IMR-90 (cell line): Measurements from ENCODE around the gene SLC25A22. TPM values are rescaled to one million over a fixed set of nuclear protein-coding genes. Genes with fewer than 3 reads are reported as not detected.

Experiments used
- ATAC-seq: fragments of 200-7000 bp; cut with Tn5 transposase; 2 replicates; pipeline ENCODE4 v1.9.1; 2020; ENCODE audit warnings: low read depth, mild to moderate bottlenecking, moderate library complexity
- BruUV-seq: library from RNA; stranded (reverse); fragments of 400-500 nt; replicated peaks from 2 replicates; lab custom pipeline; 2021; lab: Mats Ljungman, UMichigan
- CTCF ChIA-PET: fragments of 300-600 bp; formaldehyde crosslinking; extraction: SDS; loops from one replicate; lab custom pipeline; 2021; ENCODE audit warnings: antibody characterized with exemption; lab: Yijun Ruan, JAX
- POLR2A ChIA-PET: fragments of 300-600 bp; sonication (Branson Sonifier 250); formaldehyde crosslinking; loops from one replicate; lab custom pipeline; 2022; ENCODE audit warnings: antibody characterized with exemption; ENCODE audit not compliant: unreplicated experiment; lab: Charles Lee
- DNase-seq: peaks from one replicate; pipeline ENCODE4 v3.0.0; 2013
- H2AFZ ChIP-seq: replicated peaks from 2 replicates; pipeline ENCODE3; 2013; ENCODE audit warnings: low read length, mild to moderate bottlenecking; ENCODE audit not compliant: poor library complexity
- H2AK5ac ChIP-seq: 2 replicates; pipeline ENCODE4 v1.6.1; 2013; ENCODE audit warnings: low read depth, low read length, inconsistent platforms
- H2AK9ac ChIP-seq: replicated peaks from 2 replicates; pipeline ENCODE3; 2013; ENCODE audit warnings: mild to moderate bottlenecking, low read depth, low read length, moderate library complexity; ENCODE audit not compliant: poor library complexity
- H2BK120ac ChIP-seq: 2 replicates; pipeline ENCODE4 v1.6.1; 2013; ENCODE audit warnings: low read depth, low read length, inconsistent platforms
- H2BK15ac ChIP-seq: 3 replicates; pipeline ENCODE4 v1.6.1; 2013; ENCODE audit warnings: low read depth, low read length, inconsistent platforms
- H2BK20ac ChIP-seq: 2 replicates; pipeline ENCODE4 v1.6.1; 2013; ENCODE audit warnings: low read depth, mild to moderate bottlenecking, inconsistent platforms, low read length, moderate library complexity
- H2BK5ac ChIP-seq: 2 replicates; pipeline ENCODE4 v1.6.1; 2013; ENCODE audit warnings: mild to moderate bottlenecking, low read depth, low read length, inconsistent platforms; ENCODE audit not compliant: poor library complexity, severe bottlenecking
- H3K14ac ChIP-seq: replicated peaks from 2 replicates; pipeline ENCODE4 v1.6.1; 2013; ENCODE audit warnings: low read depth, low read length, inconsistent platforms
- H3K18ac ChIP-seq: 2 replicates; pipeline ENCODE4 v1.6.1; 2013; ENCODE audit warnings: low read depth, low read length, control low read depth
- H3K23ac ChIP-seq: 2 replicates; pipeline ENCODE4 v1.6.1; 2013; ENCODE audit warnings: low read depth, low read length, inconsistent platforms
- H3K27ac ChIP-seq: 2 replicates; pipeline ENCODE4 v1.5.1; 2013; ENCODE audit warnings: mild to moderate bottlenecking, control low read depth, low read length; ENCODE audit not compliant: insufficient read depth
- H3K27me3 ChIP-seq: 2 replicates; pipeline ENCODE4 v1.6.1; 2013; ENCODE audit warnings: low read length; ENCODE audit not compliant: control insufficient read depth, insufficient read depth
- H3K36me3 ChIP-seq: 2 replicates; pipeline ENCODE4 v1.6.1; 2013; ENCODE audit warnings: low read length, mixed read lengths; ENCODE audit not compliant: control insufficient read depth, insufficient read depth
- H3K4ac ChIP-seq: 2 replicates; pipeline ENCODE4 v1.6.1; 2013; ENCODE audit warnings: low read depth, low read length, inconsistent platforms
- H3K4me1 ChIP-seq: 2 replicates; pipeline ENCODE4 v1.6.1; 2013; ENCODE audit warnings: low read length, mixed read lengths; ENCODE audit not compliant: control insufficient read depth, insufficient read depth
- H3K4me2 ChIP-seq: 2 replicates; pipeline ENCODE4 v1.6.1; 2013; ENCODE audit warnings: low read depth, mild to moderate bottlenecking, control low read depth, low read length, moderate library complexity
- H3K4me3 ChIP-seq: 2 replicates; pipeline ENCODE4 v1.5.1; 2013; ENCODE audit warnings: low read depth, mild to moderate bottlenecking, control low read depth, low read length, moderate library complexity; ENCODE audit not compliant: insufficient read depth
- H3K56ac ChIP-seq: 2 replicates; pipeline ENCODE4 v1.6.1; 2013; ENCODE audit warnings: low read length, inconsistent platforms; ENCODE audit not compliant: insufficient read depth; ENCODE audit errors: extremely low read depth
- H3K79me1 ChIP-seq, 2 experiments: 2 replicates each; pipeline ENCODE4 v1.6.1; 2013; ENCODE audit warnings: low read length in 2 of 2, inconsistent platforms in 1 of 2, low read depth in 1 of 2
- H3K9ac ChIP-seq: 2 replicates; pipeline ENCODE4 v1.6.1; 2013; ENCODE audit warnings: low read depth, low read length, control low read depth
- H3K9me1 ChIP-seq: 2 replicates; pipeline ENCODE4 v1.6.1; 2013; ENCODE audit warnings: low read length, inconsistent platforms; ENCODE audit not compliant: insufficient read depth
- H3K9me3 ChIP-seq: 2 replicates; pipeline ENCODE4 v1.6.1; 2013; ENCODE audit warnings: low read length; ENCODE audit not compliant: control insufficient read depth, insufficient read depth
- H4K20me1 ChIP-seq: 2 replicates; pipeline ENCODE4 v1.6.1; 2013; ENCODE audit warnings: low read length, inconsistent platforms; ENCODE audit not compliant: insufficient read depth
- H4K5ac ChIP-seq: 2 replicates; pipeline ENCODE4 v1.6.1; 2013; ENCODE audit warnings: mild to moderate bottlenecking, low read depth, low read length, control low read depth
- H4K8ac ChIP-seq, 2 experiments: 2 replicates each; pipeline ENCODE4 v1.6.1; 2013; ENCODE audit warnings: low read depth in 2 of 2, low read length in 2 of 2, control low read depth in 1 of 2, inconsistent platforms in 1 of 2
- H4K91ac ChIP-seq: 2 replicates; pipeline ENCODE4 v1.6.1; 2013; ENCODE audit warnings: low read depth, low read length, inconsistent platforms; ENCODE audit not compliant: insufficient read depth
- CEBPB ChIP-seq: IDR thresholded peaks from 2 replicates; pipeline ENCODE4 v1.6.1; 2012; ENCODE audit warnings: low read depth, low read length, improper control_type of control experiment
- CTCF ChIP-seq: conservative IDR thresholded peaks from 2 replicates; pipeline ENCODE4 v1.5.1; 2012; ENCODE audit warnings: mild to moderate bottlenecking, low read depth, low read length, improper control_type of control experiment
- FOS ChIP-seq: fragments of 150-350 bp; IDR thresholded peaks from 2 replicates; pipeline ENCODE4 v1.6.1; 2016; ENCODE audit warnings: low read depth, low read length
- MAFK ChIP-seq: IDR thresholded peaks from 2 replicates; pipeline ENCODE4 v1.6.1; 2012; ENCODE audit warnings: low read depth, low read length, improper control_type of control experiment
- POLR2A ChIP-seq: IDR thresholded peaks from 2 replicates; pipeline ENCODE4 v1.6.1; 2012; ENCODE audit warnings: mild to moderate bottlenecking, low read depth, low read length
- RAD21 ChIP-seq: IDR thresholded peaks from 2 replicates; pipeline ENCODE4 v1.6.1; 2012; ENCODE audit warnings: low read length, improper control_type of control experiment
- RFX5 ChIP-seq: IDR thresholded peaks from 2 replicates; pipeline ENCODE4 v1.8.0; 2012; ENCODE audit warnings: low read depth, mild to moderate bottlenecking, low read length, moderate library complexity
- USF2 ChIP-seq: fragments of 150-350 bp; IDR thresholded peaks from 2 replicates; pipeline ENCODE4 v1.6.1; 2017; ENCODE audit warnings: mild to moderate bottlenecking, antibody characterized with exemption, low read length, low read depth
- WGBS, 2 experiments: methylation state at CpG; one replicate each; pipeline versions ENCODE4 v1.1.5 to v1.1.7; 2013; ENCODE audit warnings: missing lambda C conversion rate in 2 of 2; ENCODE audit not compliant: insufficient read length in 1 of 2; ENCODE audit errors: extremely low coverage in 2 of 2; 5-methylcytosine and 5-hydroxymethylcytosine counted together
- dilution Hi-C: fragments of 300-500 bp; cut with HindIII; formaldehyde crosslinking; loops from one replicate; pipeline ENCODE4 v1.14.3; 2018; ENCODE audit warnings: low sequenced_read_pairs; ENCODE audit not compliant: unreplicated experiment
- in situ Hi-C: fragments of 300-500 bp; cut with MboI; formaldehyde crosslinking; loops from 3 replicates; pipeline ENCODE4 v1.14.3; 2019; ENCODE audit warnings: low sequenced_read_pairs, inconsistent platforms, mixed read lengths
- intact Hi-C: fragments of 100-400 bp; cut with micrococcal nuclease; formaldehyde crosslinking; loops from 2 replicates; pipeline ENCODE4 v1.10.0; 2022
- polyA plus RNA-seq, 3 experiments: library from polyadenylated mRNA; depleted of rRNA; stranded (reverse); fragments of >200 nt; gene quantifications; 2 replicates each; pipeline ENCODE4 v1.2.3, GENCODE V29; 2012; ENCODE audit warnings: low replicate concordance in 1 of 3
- total RNA-seq: library from RNA; depleted of rRNA; stranded (reverse); fragments of >200 nt; gene quantifications from 2 replicates; pipeline ENCODE4 v1.2.3, GENCODE V29; 2012

Gene SLC25A22
- total and polyA plus RNA-seq, 2 of the 4 experiments (the other 2 are of a cell fraction), result 8.2 to 41.3 TPM

- H3K9me1 ChIP-seq, result peaks cover 11% of the 10 kb centered on the region; the same call in 1 of the 2 replicates
- no peaks in the 10 kb centered on the region for H3K9me3 ChIP-seq
- intact Hi-C loops, result no loop called here
- peaks cover 12% of the 10 kb centered on the region for H3K36me3 ChIP-seq
- H2AK9ac ChIP-seq, result no peak overlapping the region
- H3K27me3 ChIP-seq, result no peaks in the 10 kb centered on the region
- H3K56ac ChIP-seq, result no peak overlapping the region
- H3K9ac ChIP-seq, result no peak overlapping the region
- H4K91ac ChIP-seq, result no peak overlapping the region
- H4K8ac ChIP-seq, result no peak overlapping the region
- no peak overlapping the region for H3K14ac ChIP-seq
- 100% methylated on average over 2 of the region's 23 CpGs; no CpG with 5 or more reads in 1 of the 2 experiments for WGBS, 2 experiments
- no peak overlapping the region for H2AK5ac ChIP-seq
- BruUV-seq, result no TSS peak
- POLR2A ChIA-PET, result no interaction called here
- no peak overlapping the region for H3K4me2 ChIP-seq
- H2BK120ac ChIP-seq, result no peak overlapping the region
- H3K4me3 ChIP-seq, result no peak overlapping the region
- dilution Hi-C loops, result no loop called here
- no peak overlapping the region for H3K23ac ChIP-seq
- DNase-seq (no peak), ATAC-seq (no peak)
- H4K5ac ChIP-seq, result no peak overlapping the region
- no peak overlapping the region for H3K4ac ChIP-seq
- peaks cover 19% of the 10 kb centered on the region for H3K4me1 ChIP-seq
- in situ Hi-C loops, result no loop called here
- CTCF ChIA-PET, result no interaction called here
- H2BK15ac ChIP-seq, result no peak overlapping the region
- peaks cover 12 to 62% of the 10 kb centered on the region in 2 experiments; a peak in 3 of 4 replicates for H3K79me1 ChIP-seq
- no peak for TF ChIP-seq CEBPB
- TF ChIP-seq POLR2A, result no peak
- no peak for TF ChIP-seq USF2
- no peak for TF ChIP-seq RFX5
- no peak for TF ChIP-seq MAFK
- TF ChIP-seq RAD21, result no peak
- no peak for TF ChIP-seq CTCF
- no peak for TF ChIP-seq FOS
- no peak overlapping the region for H2BK20ac ChIP-seq
- no peak overlapping the region for H3K27ac ChIP-seq
- H4K20me1 ChIP-seq, result peaks cover 42% of the 10 kb centered on the region
- no peak overlapping the region for H3K18ac ChIP-seq
- no peak overlapping the region for H2BK5ac ChIP-seq
- H2AFZ ChIP-seq, result peak overlapping the region; percentile 14
These were observed 18.8 kb downstream of the SLC25A22 start for GRCh38 chr11:778976-779954.
